ENCODE results near the gene SORCS2.
"Not testable (repeated sequence)": the region's sequence is repeated elsewhere in the genome, so short reads cannot be mapped to it uniquely, and the experiment has no call there.

DNA sequence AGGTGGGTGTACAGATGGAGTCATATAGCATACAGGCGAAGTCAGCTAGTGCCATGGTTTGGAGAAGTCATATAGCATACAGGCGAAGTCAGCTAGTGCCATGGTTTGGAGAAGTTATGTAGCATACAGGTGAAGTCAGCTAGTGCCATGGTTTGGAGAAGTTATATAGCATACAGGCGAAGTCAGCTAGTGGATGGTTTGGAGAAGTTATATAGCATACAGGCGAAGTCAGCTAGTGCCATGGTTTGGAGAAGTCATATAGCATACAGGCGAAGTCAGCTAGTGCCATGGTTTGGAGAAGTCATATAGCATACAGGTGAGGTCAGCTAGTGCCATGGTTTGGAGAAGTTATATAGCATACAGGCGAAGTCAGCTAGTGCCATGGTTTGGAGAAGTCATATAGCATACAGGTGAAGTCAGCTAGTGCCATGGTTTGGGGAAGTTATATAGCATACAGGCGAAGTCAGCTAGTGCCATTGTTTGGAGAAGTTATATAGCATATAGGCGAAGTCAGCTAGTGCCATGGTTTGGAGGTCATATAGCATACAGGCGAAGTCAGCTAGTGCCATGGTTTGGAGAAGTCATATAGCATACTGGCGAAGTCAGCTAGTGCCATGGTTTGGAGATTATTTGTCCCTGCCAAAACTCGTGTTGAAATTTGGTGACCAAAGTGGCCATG is 385.2 kb downstream of the SORCS2 start:
- not testable (repeated sequence) for TF ChIP-seq CTCF (conservative IDR thresholded peaks at IDR 0.05; ENCODE audit: low read depth, low read length); EZH2 (IDR thresholded peaks at IDR 0.05; ENCODE audit: borderline replicate concordance, low read depth, low read length, poor library complexity, severe bottlenecking)

All from A673 (cell line).